Measurements from ENCODE around the gene HMGN4. TPM values are rescaled to one million over a fixed set of nuclear protein-coding genes. Genes with fewer than 3 reads are reported as not detected.

Gene HMGN4
- total RNA-seq, 5 donors from 2014 or later (not counting 1 experiment from before 2014, with no cell fraction given), result 49.2 to 92.5 (median 62.7) TPM

- no peak overlapping the region for H3K27ac ChIP-seq (ENCODE audit: low read length)
- H3K36me3 ChIP-seq (ENCODE audit: control insufficient read depth in 2 of 2, extremely low read depth in 1 of 2, insufficient read depth in 1 of 2, low read length in 1 of 2), result peaks cover 0 to 3% of the 10 kb centered on the region in 2 donors
- H3K9me3 ChIP-seq, result no peaks in the 10 kb centered on the region
- 94% methylated on average over 3 of the region's 6 CpGs for WGBS (ENCODE audit: insufficient coverage)
- Mint-ChIP-seq H3K27me3 (peaks cover 0 to 7% of the 10 kb centered on the region in 2 donors), H3K27ac (peak overlapping the region in 1 of 2 donors; percentile 31), H3K9me3 (no peaks in the 10 kb centered on the region), H3K4me1 (peaks cover 57 to 70% (median 62%) of the 10 kb centered on the region in 3 donors), H3K4me3 (no peak overlapping the region), H3K36me3 (peaks cover 3% of the 10 kb centered on the region)
- ChIA-PET POLR2A (interaction anchor here in 1 of 2 donors (0.6 kb wide), 1 partner anchor 66 kb away, joined by 3 read pairs; no protein-coding TSS in a partner anchor), CTCF (interaction anchor here (0.5 to 0.9 kb wide), 3 partner anchors 18 to 81 kb away, joined by 3 to 4 read pairs (median 3); no protein-coding TSS in a partner anchor)
- DNase-seq, result no peak
- peaks cover 30 to 46% of the 10 kb centered on the region in 2 experiments for H3K4me1 ChIP-seq (ENCODE audit: control insufficient read depth in 1 of 2, extremely low read depth in 1 of 2, insufficient read depth in 2 of 2, low read length in 2 of 2)
- no peak overlapping the region for H3K4me3 ChIP-seq (ENCODE audit: control insufficient read depth in 1 of 2, extremely low read depth in 1 of 2, low read length in 1 of 2)
- H3K27me3 ChIP-seq (replicated peaks in 1 of 2; ENCODE audit: control insufficient read depth in 2 of 2, extremely low read depth in 1 of 2, insufficient read depth in 2 of 2, low read length in 1 of 2), result no peaks in the 10 kb centered on the region
- ATAC-seq (replicated peaks in 1 of 4), result no peak
Measured at GRCh38 chr6:26534681-26535465, 3.3 kb upstream of the HMGN4 start.

GRCh38 chr6:26536571-26537159 lies 1.5 kb upstream of the HMGN4 start:
- Histone ChIP-seq H3K9me3 (no peaks in the 10 kb centered on the region), H3K27me3 (replicated peaks in 1 of 2; ENCODE audit: control insufficient read depth in 2 of 2, extremely low read depth in 1 of 2, insufficient read depth in 2 of 2, low read length in 1 of 2) (no peaks in the 10 kb centered on the region), H3K36me3 (ENCODE audit: control insufficient read depth in 2 of 2, extremely low read depth in 1 of 2, insufficient read depth in 1 of 2, low read length in 1 of 2) (peaks cover 0 to 8% of the 10 kb centered on the region in 2 donors), H3K4me1 (ENCODE audit: control insufficient read depth in 1 of 2, extremely low read depth in 1 of 2, insufficient read depth in 2 of 2, low read length in 2 of 2) (peaks cover 37 to 59% of the 10 kb centered on the region in 2 experiments), H3K4me3 (ENCODE audit: control insufficient read depth in 1 of 2, extremely low read depth in 1 of 2, low read length in 1 of 2) (peak overlapping the region; percentile 95 to 96), H3K27ac (ENCODE audit: low read length) (peak overlapping the region; percentile 91)
- Mint-ChIP-seq H3K4me1 (peaks cover 67 to 73% (median 72%) of the 10 kb centered on the region in 3 donors), H3K27ac (peak overlapping the region; percentile 91 to 95), H3K27me3 (peaks cover 0 to 7% of the 10 kb centered on the region in 2 donors), H3K36me3 (peaks cover 10% of the 10 kb centered on the region), H3K9me3 (no peaks in the 10 kb centered on the region), H3K4me3 (peak overlapping the region; percentile 94 to 96 (median 95))
- ATAC-seq (replicated peaks in 1 of 4) (no peak), DNase-seq (peak in 15 of 35 experiments; percentile 8 to 64 (median 19))
- 8% methylated on average over 6 of the region's 12 CpGs for WGBS (ENCODE audit: insufficient coverage)
- ChIA-PET POLR2A (interaction anchor here (0.6 to 1.9 kb wide), 6 partner anchors 15 to 1356 kb away, joined by 3 to 8 read pairs (median 4); a partner anchor contains a TSS), CTCF (interaction anchor here (0.6 to 2.5 kb wide), 7 partner anchors 11 to 353 kb away, joined by 3 to 13 read pairs (median 5); no protein-coding TSS in a partner anchor)

- peak overlapping the region; percentile 95 to 96 for H3K4me3 ChIP-seq (ENCODE audit: control insufficient read depth in 1 of 2, extremely low read depth in 1 of 2, low read length in 1 of 2)
- H3K9me3 Mint-ChIP-seq, result no peaks in the 10 kb centered on the region
- peaks cover 65 to 71% (median 70%) of the 10 kb centered on the region in 3 donors for H3K4me1 Mint-ChIP-seq
- no peaks in the 10 kb centered on the region for H3K27me3 ChIP-seq (replicated peaks in 1 of 2; ENCODE audit: control insufficient read depth in 2 of 2, extremely low read depth in 1 of 2, insufficient read depth in 2 of 2, low read length in 1 of 2)
- POLR2A ChIA-PET, result interaction anchor here (0.5 to 1.9 kb wide), 8 partner anchors 10 to 1356 kb away, joined by 3 to 9 read pairs (median 3); a partner anchor contains a TSS
- H3K4me3 Mint-ChIP-seq, result peak overlapping the region; percentile 94 to 96 (median 95)
- peaks cover 0 to 8% of the 10 kb centered on the region in 2 donors for H3K36me3 ChIP-seq (ENCODE audit: control insufficient read depth in 2 of 2, extremely low read depth in 1 of 2, insufficient read depth in 1 of 2, low read length in 1 of 2)
- peak overlapping the region; percentile 91 for H3K27ac ChIP-seq (ENCODE audit: low read length)
- peak; percentile 78 to 95 (median 86) for DNase-seq
- H3K27ac Mint-ChIP-seq, result peak overlapping the region; percentile 91 to 95
- peaks cover 14% of the 10 kb centered on the region for H3K36me3 Mint-ChIP-seq
- no peaks in the 10 kb centered on the region for H3K9me3 ChIP-seq
- peaks cover 37 to 54% of the 10 kb centered on the region in 2 experiments for H3K4me1 ChIP-seq (ENCODE audit: control insufficient read depth in 1 of 2, extremely low read depth in 1 of 2, insufficient read depth in 2 of 2, low read length in 2 of 2)
- CTCF ChIA-PET, result interaction anchor here (0.7 to 2.5 kb wide), 9 partner anchors 15 to 119 kb away, joined by 3 to 13 read pairs (median 5); no protein-coding TSS in a partner anchor
- under 1% methylated on average over 31 of the region's 37 CpGs for WGBS (ENCODE audit: insufficient coverage)
- peaks cover 0 to 7% of the 10 kb centered on the region in 2 donors for H3K27me3 Mint-ChIP-seq
- ATAC-seq (replicated peaks in 1 of 4), result peak; percentile 64 to 70 (median 65)
Measured at GRCh38 chr6:26537160-26537845, 863 bp upstream of the HMGN4 start.

GRCh38 chr6:26538572-26538902 lies 371 bp downstream of the HMGN4 start:
- DNase-seq (no peak), ATAC-seq (replicated peaks in 1 of 4) (no peak)
- Mint-ChIP-seq H3K4me1 (peaks cover 61 to 68% (median 64%) of the 10 kb centered on the region in 3 donors), H3K9me3 (no peaks in the 10 kb centered on the region), H3K4me3 (peak overlapping the region; percentile 94 to 96 (median 95)), H3K36me3 (peaks cover 21% of the 10 kb centered on the region), H3K27me3 (peaks cover 0 to 4% of the 10 kb centered on the region in 2 donors), H3K27ac (peak overlapping the region; percentile 91 to 95)
- Histone ChIP-seq H3K4me1 (ENCODE audit: control insufficient read depth in 1 of 2, extremely low read depth in 1 of 2, insufficient read depth in 2 of 2, low read length in 2 of 2) (peaks cover 33 to 48% of the 10 kb centered on the region in 2 experiments), H3K27ac (ENCODE audit: low read length) (peak overlapping the region; percentile 91), H3K4me3 (ENCODE audit: control insufficient read depth in 1 of 2, extremely low read depth in 1 of 2, low read length in 1 of 2) (peak overlapping the region; percentile 95 to 96), H3K27me3 (replicated peaks in 1 of 2; ENCODE audit: control insufficient read depth in 2 of 2, extremely low read depth in 1 of 2, insufficient read depth in 2 of 2, low read length in 1 of 2) (no peaks in the 10 kb centered on the region), H3K36me3 (ENCODE audit: control insufficient read depth in 2 of 2, extremely low read depth in 1 of 2, insufficient read depth in 1 of 2, low read length in 1 of 2) (peaks cover 0 to 8% of the 10 kb centered on the region in 2 donors), H3K9me3 (no peaks in the 10 kb centered on the region)
- WGBS (ENCODE audit: insufficient coverage), result 0% methylated on average over 11 of the region's 15 CpGs
- CTCF ChIA-PET, result interaction anchor here in 1 of 2 donors (1.7 to 2.5 kb wide), 3 partner anchors 16 to 64 kb away, joined by 6 to 13 read pairs (median 11); no protein-coding TSS in a partner anchor
- POLR2A ChIA-PET, result interaction anchor here in 1 of 2 donors (1.5 to 1.9 kb wide), 2 partner anchors 15 to 65 kb away, joined by 8 to 9 read pairs; no protein-coding TSS in a partner anchor

- Histone ChIP-seq H3K9me3 (no peaks in the 10 kb centered on the region), H3K27ac (ENCODE audit: low read length) (peak overlapping the region; percentile 91), H3K4me1 (ENCODE audit: control insufficient read depth in 1 of 2, extremely low read depth in 1 of 2, insufficient read depth in 2 of 2, low read length in 2 of 2) (peaks cover 29 to 48% of the 10 kb centered on the region in 2 experiments), H3K27me3 (replicated peaks in 1 of 2; ENCODE audit: control insufficient read depth in 2 of 2, extremely low read depth in 1 of 2, insufficient read depth in 2 of 2, low read length in 1 of 2) (no peaks in the 10 kb centered on the region), H3K36me3 (ENCODE audit: control insufficient read depth in 2 of 2, extremely low read depth in 1 of 2, insufficient read depth in 1 of 2, low read length in 1 of 2) (peaks cover 0 to 11% of the 10 kb centered on the region in 2 donors), H3K4me3 (ENCODE audit: control insufficient read depth in 1 of 2, extremely low read depth in 1 of 2, low read length in 1 of 2) (peak overlapping the region; percentile 95 to 96)
- Mint-ChIP-seq H3K27me3 (peaks cover 0 to 4% of the 10 kb centered on the region in 2 donors), H3K9me3 (no peaks in the 10 kb centered on the region), H3K4me3 (peak overlapping the region; percentile 94 to 96 (median 95)), H3K36me3 (peaks cover 26% of the 10 kb centered on the region), H3K4me1 (peaks cover 62 to 68% (median 64%) of the 10 kb centered on the region in 3 donors), H3K27ac (peak overlapping the region; percentile 91 to 95)
- DNase-seq (no peak), ATAC-seq (replicated peaks in 1 of 4) (no peak)
- WGBS (ENCODE audit: insufficient coverage), result 71% methylated on average over 4 of the region's 16 CpGs
- ChIA-PET POLR2A (interaction anchor here in 1 of 2 donors (0.6 kb wide), 1 partner anchor 507 kb away, joined by 4 read pairs; a partner anchor contains a TSS), CTCF (interaction anchor here (0.6 to 2.5 kb wide), 6 partner anchors 8 to 65 kb away, joined by 3 to 13 read pairs (median 6); no protein-coding TSS in a partner anchor)
Measured at GRCh38 chr6:26539071-26539615, 977 bp downstream of the HMGN4 start.

All from T-cell (primary cell).